HG03558 (cell line): ENCODE measurements around the gene CHCHD6.

Experiments
- ATAC-seq: cut with Tn5 transposase; IDR thresholded peaks from one replicate; pipeline ENCODE4 v1.9.1; 2021; ENCODE audit warnings: moderate number of reproducible peaks; ENCODE audit not compliant: unreplicated experiment; ENCODE audit errors: extremely low read depth

CHCHD6 gene

DNA sequence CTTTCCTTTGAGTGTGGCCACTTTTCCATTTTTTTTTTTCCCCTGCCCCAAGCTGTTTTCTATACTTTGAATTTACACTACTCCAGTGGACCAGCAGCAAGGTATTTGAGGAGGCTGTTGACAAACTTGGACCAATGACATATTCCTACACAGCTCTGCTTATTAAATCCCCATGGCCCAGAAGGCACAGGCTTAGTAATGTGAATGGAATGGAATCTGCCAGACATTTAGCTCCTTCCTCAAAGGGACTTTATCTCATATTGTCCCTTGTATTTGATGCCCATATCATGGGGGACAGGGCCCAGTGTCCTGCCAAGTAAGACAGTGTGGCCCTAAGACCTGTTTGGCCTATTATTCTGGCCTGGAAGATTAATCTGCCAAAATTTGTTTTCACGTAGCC lies 107.5 kb downstream of the CHCHD6 start:
- no peak for ATAC-seq

DNA sequence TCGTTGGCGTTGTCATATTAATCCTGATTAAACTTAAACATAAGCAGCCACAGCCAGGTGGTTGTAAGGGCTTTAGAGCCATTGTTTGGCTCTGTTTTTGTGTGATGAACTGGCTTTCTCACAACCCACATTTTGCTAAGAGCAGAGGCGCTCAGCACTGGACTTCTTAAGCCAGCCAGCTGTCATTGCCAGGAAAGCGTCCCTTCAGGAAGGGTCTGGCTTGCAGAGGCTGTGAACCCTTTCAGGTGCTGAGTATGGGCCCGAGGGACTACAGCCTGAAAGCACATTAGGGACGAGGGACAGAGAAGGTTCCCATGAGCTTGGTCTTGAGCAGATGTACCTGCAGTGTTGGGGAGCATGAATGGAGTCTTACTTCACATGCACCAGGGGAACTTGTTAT lies 112.3 kb downstream of the CHCHD6 start:
- no peak for ATAC-seq

DNA sequence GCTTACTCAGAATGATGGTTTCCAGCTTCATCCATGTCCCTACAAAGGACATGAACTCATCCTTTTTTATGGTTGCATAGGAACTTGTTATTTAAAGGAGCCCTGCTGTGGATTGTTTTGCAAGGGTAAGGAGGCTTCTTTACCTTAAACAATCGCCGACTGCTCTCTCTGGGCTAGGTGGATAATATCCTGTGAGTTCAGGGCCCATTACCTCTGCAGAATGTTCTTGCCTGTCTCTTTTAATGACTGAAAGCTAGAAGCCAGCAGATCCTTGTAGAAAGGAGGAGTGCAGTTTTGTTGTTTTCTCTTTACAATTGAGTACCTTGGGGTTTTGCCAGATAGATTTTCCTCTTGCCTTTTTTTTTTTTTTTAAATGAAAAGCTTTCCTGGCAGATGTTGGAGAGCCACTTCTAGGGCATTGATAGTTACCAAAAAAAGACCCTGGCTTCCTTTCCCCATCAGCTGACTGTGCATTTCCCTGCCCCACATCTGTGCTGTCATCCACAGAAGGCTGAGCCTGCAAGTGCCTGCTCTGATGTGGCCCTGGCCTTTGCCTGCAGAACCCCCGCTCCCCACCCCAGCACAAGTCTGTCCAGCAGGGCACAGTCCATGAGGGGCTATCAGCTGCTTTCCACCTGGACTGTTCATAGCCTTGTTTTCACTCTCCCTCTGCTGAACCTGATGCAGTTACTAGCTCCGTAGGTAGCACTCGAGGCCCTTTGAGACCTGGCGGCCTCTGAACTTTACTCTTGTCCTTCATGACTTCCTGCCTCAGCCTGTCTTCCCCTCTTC lies 113.1 kb downstream of the CHCHD6 start:
- no peak for ATAC-seq

DNA sequence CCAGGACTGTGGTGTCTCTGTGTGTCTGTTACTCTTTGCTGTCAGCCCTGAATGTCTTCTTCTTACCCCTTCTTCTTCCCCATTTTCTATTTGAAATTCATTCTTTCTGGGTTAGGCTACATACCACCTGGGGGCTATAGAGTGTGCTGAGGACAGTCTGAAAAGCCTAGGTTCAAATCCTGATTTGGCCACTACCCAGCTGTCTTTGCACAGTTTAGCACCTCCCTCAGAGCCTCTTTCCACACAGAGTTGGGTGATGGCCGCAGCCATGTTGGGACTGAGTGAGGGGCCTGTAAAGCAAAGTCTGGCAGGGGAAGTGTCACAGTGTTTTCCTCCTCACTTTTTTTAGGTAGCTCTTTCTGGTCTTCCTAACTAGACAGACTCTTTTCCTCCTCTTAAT lies 113.7 kb downstream of the CHCHD6 start:
- ATAC-seq, result no peak

DNA sequence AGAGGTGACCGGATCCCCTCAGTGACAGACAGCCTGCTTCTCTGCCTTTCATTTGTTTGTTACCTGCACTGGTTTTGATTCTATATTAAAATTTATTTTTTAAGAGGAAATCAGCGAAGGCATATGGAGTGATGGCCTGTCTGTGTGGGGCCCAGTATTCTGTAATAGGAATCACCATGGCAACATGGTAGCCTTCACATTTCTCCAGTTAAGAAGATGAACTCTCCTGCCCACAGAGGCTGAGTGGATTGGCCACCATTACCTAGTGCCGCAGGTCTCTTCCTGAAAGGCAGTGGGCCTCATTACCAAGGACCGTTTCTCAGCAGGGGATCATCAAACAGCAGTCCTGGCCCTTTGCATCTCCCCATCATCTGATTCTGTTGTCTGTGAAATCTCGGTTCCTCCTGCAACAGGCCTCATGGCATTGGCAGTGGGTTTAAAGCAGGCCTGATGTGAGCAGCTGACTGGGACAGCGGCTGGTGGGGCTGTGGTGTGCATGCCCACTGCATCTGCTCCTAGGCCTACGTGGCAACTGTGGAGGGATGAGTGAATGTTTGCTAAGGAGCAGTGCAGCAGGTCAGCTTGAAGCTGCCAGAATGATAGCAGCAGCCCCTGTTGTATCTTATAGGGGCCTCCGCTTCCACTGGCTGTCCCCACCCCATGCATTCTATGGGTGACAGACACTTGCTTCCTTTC lies 114.5 kb downstream of the CHCHD6 start:
- ATAC-seq, result no peak

DNA sequence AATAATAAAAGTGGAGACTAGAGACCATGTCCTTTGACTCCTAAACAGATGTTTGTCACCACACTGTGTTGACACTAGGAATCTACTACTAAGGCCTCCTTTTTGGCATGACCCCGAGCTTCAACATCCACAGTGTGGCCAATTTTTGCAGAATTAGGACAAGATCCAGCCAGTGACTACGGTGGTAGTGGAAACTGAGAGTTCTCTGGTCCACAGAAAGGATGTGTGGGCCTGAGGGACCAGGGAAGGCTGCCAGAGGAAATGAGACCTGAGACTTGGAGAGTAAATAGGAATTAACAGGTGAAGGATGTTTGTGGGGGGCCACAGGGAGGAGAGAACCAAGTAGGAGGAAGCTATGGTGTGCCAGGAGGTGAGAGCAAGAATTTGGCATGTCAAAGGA lies 122.7 kb downstream of the CHCHD6 start:
- no peak for ATAC-seq

DNA sequence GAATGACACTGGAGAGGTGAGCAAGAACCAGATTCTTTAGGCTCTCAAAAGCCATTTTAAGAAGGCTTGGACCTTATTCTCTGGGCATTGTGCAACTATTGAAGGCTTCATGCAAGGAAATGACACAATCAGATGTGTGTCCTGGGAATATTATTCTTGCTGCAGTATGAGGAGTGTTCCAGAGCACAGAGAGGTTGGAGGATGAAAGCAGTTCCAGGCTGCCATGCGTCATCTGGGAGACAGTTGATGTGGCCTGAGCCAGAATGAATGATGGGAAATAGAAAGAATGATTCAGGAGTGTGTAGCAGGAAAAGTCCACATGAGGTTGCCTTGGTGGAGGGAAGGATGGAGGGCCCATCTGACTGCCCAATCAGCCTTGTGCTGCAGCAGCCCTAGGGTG lies 123.1 kb downstream of the CHCHD6 start:
- no peak for ATAC-seq

DNA sequence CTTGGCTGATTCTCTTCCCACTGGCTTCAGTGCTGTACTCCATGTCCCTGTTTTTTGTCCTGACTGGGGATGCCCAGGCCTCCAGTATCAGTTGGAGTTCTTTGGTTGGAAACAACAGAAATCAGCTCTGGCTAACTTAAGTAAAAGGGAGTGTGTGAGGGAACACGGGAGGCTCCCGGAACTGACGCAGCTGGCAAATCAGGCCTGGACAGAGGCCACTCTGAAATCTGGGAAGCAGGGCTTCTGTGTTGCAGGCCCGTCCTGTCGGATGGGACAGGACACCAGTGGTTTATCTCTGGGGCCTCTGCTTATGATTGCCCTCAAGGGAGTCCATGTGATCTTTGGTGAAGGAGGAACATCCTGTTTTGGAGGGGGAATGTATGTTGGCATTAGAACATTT lies 124.3 kb downstream of the CHCHD6 start:
- no peak for ATAC-seq

DNA sequence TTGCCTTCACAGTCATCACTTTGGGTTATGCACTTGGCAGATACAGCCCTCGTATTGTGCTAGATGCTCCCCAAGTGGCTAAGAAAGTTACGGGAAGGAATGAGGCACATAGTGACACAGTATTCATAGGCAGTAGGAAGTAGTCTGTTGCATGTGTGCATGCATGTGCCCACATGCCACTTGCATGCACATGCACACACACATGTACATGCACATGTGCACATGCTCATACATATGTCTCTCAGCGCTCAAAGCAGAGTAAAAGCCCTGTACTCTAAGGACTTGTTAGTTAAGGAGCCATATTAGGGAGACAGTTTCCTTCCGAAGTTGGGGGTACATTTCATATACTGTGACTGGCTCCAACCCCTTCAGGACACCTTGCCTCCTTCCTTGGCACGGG lies 128.9 kb downstream of the CHCHD6 start:
- ATAC-seq, result no peak

DNA sequence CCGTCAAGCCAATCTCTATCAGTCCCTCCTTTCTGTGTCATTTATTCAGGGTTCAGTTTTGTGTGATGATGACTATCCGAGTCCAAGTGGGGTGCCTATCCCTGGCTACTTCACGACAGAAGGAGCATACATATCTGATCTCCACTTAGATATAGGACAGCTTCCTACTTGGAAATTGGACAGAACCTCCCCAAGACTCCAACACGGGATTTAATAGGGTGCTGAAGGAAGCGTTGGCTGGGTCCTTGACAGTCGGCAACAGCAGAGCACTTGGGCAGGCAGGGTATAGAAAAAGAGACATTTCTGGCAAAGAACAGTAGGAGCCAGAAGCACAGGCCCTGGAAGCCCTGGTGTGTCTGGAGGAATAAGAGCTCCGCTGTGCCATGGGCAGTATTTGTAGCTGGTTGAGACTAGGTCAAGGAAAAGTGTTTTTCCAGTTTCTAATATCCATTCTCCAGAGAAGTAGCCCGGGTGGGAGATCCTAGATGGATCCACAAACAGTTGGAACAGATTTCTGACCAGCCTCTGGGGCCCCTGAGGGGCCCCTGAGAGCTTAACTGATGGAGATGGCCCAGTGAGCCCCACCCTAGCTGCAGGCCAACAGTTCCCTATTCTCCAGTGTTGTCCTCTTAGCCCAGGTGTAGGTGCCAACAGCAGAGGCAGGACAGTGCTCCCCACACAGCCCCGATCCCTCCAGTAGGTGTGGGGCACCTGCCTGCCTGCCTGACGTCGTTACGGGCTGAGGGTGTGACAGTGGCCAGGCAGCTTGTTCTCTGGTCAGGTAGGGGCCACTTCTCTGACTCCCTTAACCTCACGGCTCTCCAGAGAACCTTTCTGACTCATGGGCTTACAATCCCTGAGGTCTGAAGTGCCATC lies 130.8 kb downstream of the CHCHD6 start:
- no peak for ATAC-seq

DNA sequence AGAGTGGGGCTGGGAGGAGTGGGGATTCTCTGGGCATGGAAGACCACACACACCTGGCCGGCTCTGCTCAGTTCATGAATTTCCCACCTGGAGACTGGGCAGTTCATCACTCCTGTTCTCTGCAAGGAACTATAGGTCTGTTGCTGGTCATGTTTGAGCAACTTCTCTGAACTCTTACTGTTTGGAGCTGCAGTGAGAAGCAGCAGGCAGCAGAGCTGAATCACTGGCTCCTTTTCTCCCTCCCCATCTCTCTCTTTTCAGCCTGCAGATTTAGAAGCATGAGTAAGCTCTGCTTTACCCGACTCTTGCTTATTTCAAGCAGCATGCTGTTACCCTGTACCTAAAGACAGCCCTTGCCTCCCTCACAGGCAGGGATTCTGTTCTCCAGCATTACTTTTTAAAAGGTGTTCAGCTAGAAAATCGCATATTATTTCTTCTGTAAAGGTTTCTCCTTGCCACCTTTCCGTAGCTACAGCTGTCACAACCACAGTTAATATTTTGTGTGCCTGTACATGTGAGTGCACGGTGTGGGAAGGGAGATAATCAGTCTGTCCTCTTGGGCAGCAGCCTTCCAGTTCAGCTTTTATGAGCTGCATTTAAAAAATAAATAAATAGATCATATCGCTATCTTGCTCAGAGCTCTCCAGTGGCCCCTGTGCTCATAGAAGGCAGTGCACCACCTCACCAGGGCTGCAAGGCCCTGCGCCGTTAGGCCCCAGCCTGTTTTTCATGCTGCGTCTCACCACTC lies 131.6 kb downstream of the CHCHD6 start:
- no peak for ATAC-seq

DNA sequence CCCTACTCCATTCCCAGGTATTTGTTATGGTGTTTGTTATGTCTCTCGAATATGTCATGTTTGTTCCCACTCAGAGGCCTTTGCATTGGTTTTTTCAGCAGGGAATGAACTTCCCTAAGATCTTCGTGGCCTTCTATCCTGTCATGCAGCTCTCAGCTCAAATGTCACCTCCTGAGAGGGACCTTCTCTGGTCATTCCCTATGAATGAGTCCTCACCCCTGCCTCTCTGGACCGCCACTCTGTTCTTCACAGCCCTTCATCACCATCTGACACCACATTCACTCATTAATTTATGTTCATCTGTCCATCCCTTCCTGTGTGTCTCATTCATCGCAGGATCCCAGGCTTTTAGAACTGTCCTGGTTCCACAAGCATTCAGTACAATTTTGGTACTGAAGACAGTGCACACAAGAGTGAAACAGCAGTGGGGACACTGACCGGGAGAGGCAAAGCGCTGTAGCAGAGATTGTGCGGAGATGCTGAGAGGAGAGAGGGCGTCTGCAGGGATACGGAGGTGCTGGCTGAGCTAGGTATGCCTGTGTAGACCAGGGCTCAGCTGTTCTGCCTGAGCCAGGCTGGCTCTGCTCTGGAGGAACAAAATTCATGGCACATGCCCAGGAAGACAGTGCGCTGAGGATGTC lies 132.3 kb downstream of the CHCHD6 start:
- no peak for ATAC-seq

DNA sequence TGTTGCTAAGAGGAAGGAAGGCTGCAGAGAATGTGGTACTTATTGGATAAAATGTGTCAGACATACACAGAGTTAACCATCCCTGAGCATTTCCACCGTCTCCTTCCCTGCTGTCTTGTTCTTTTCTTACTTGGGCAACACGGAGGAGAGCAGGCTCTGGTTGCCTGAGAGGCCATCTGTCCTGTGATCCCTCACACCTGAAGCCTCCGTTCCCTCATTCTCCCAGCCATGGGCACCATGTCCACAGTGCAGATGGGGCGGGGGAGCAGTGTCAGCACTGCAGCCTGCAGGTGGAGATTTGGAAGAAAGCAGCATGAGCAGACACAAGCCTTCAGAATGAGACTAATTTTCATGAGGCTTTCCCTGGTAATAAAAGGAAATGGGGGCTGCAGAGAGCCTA lies 133.7 kb downstream of the CHCHD6 start:
- no peak for ATAC-seq

DNA sequence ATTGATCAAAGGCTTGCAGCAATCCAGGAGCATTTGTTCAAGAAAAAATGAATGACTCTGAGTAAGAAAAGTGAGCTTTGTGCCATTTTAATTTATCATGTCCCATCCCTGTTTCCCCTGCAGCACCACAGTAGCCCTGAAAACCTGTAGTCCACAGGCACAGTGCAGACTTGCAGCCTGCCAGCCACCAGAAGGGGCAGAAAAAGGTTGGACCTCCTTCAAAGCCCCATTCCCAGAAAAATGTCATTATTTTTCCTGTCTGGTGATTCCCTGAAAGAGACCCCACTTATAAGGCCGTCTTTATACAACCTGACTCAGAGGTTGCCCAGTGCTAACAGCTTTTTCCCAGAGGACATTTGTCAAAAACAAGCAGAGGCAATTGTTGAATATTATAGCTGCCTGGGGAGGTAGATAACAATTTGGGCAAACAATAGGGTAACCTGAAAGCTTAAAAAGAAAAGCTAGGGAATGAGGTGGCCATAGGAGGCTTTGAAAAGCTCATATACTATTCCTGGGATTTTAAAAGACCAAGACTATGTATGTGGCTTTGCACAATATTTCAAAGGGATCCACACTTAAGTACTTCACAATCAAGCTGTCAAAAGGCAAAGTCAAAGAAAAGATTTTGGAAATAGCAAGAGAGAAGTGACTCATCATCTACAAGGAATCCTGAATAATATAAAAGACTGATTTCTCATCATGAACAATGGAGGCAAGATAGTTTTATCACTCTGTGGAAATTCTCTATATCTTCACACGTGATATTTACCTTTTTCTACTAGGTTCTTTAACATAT lies 142.1 kb downstream of the CHCHD6 start:
- ATAC-seq, result no peak

DNA sequence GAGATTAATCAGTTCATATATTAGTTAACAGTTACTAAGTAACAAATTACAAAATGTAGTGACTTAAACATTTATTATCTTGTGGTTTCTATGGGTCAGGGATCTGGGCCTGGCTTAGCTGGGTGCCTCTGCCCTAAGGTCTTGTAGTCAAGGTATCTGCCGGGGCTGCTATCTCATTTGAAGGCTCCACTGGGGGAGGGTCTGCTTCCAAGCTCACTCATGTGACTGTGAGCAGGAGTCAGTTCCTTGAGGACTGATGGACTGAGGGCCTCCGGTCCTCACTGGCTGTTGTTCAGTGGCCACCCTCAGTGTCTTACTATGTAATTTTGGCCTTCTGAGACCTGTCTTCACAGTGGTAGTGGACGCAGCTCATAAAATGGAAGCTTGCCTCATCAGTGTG lies 143.0 kb downstream of the CHCHD6 start:
- ATAC-seq, result no peak

DNA sequence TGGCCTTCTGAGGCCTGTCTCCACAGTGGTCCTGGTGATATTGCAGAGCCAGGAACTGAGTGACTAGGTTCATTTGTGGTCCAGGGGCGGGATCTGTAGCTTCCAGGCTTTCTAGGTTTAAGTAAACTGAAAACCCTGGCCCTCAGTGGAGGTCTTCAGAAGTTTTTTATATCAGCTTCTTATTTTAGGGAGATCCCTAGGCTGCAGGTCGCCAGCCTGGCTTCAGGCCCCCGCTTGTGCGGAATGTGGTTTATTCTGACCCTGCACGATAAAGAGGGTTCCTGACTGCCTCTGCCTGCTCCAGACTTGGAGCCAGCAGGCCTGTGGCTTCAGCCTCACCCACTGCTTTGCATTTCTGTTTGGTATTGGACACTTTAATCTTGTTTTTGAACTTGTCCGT lies 145.0 kb downstream of the CHCHD6 start:
- ATAC-seq, result no peak

DNA sequence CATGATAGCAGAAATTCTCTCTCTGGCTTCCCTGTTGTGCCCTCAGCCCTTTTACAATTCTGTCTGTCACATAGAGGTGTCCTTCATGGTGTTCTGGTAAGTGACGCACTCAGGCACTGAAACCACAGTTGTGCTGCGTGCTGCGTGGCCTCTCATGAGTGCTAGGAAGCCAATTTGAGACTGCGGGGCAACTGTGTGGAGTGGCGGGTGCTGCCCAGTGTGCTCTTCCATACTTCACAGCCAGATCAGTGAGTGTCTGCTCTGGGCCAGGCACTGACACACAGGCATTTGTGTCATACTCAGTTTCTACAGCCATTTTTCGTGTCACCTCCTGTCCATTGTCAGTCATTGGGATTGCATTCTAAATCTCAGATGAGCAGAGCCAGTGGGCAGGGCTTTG lies 145.7 kb downstream of the CHCHD6 start:
- no peak for ATAC-seq

DNA sequence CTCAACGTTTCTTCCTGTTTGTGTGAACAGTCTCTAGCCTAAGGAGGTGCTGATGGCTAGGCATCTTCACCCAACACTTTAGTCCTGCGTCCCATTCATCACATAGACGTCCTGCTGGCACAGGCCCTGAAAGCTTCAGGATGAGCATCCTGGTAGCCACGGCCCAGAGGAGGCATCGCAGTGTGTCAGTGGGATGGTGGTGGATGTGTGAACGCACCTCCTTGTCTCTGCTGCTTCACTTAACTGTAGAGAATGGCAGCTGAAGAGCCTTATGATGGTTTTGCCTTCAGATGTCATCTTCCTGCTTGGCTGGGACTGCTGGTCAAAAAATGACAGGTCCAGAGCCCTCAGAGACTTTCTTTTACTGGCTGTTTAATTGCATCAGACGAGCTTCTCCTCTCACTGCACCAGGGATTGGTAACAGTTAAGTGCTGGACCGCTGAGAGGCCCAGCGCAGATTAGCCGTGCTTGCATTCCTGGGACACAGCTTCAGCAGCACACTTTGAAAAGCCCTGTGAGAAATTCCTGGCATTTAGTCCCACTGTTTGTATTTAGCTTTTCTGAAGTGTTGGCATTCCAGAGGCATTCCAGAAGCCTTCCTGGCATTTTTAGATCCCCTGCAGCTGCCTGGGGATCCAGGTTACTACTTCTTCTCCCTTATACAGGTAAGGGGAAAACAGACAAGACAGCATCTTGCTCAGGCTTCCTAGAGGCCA lies 146.5 kb downstream of the CHCHD6 start:
- no peak for ATAC-seq
